GM12878 (cell line): Measurements from ENCODE around the gene FIG4. TPM values are rescaled to one million over a fixed set of nuclear protein-coding genes. Genes with fewer than 3 reads are reported as not detected.

Experiments used
- ATAC-seq: fragments of 200-7000 bp; cut with Tn5 transposase; 3 replicates; pipeline ENCODE4 v1.9.1; 2020; ENCODE audit warnings: mild to moderate bottlenecking, moderate library complexity
- BruUV-seq: library from RNA; stranded (reverse); fragments of 400-500 nt; replicated peaks from 2 replicates; lab custom pipeline; 2021; lab: Mats Ljungman, UMichigan
- CTCF ChIA-PET: fragments of 300-600 bp; sonication (Branson Sonifier 250); formaldehyde crosslinking; extraction: SDS; loops from one replicate; lab custom pipeline; 2021; ENCODE audit warnings: inconsistent platforms; lab: Yijun Ruan, JAX
- POLR2A ChIA-PET: fragments of 350-600 bp; formaldehyde crosslinking; extraction: SDS; loops from one replicate; lab custom pipeline; 2021; ENCODE audit warnings: inconsistent platforms; lab: Charles Lee
- RAD21 ChIA-PET: fragments of 300-600 bp; sonication (Branson Sonifier 250); formaldehyde crosslinking; loops from one replicate; lab custom pipeline; 2023; ENCODE audit warnings: antibody characterized with exemption; ENCODE audit not compliant: unreplicated experiment; lab: Charles Lee
- SMC1A ChIA-PET: fragments of 300-600 bp; sonication (Branson Sonifier 250); formaldehyde crosslinking; loops from one replicate; lab custom pipeline; 2023; ENCODE audit not compliant: unreplicated experiment, uncharacterized antibody; lab: Charles Lee
- DNase-seq: peaks from one replicate; pipeline ENCODE4 v3.0.0-alpha.2; 2011; ENCODE audit warnings: low read depth, low spot score
- FAIRE-seq: peaks from 3 replicates; lab custom pipeline; 2011; peaks lifted over from hg19 to GRCh38; lab: Jason Lieb, UNC
- H2AFZ ChIP-seq: 2 replicates; pipeline ENCODE4 v1.6.0; 2011; ENCODE audit warnings: low read depth, low read length, control low read depth; ENCODE audit not compliant: control insufficient read depth
- H3K27ac ChIP-seq: 2 replicates; pipeline ENCODE4 v1.5.1; 2011; ENCODE audit warnings: control low read depth; ENCODE audit not compliant: control insufficient read depth, insufficient read depth
- H3K27me3 ChIP-seq, 2 experiments: replicated peaks in 1 of 2; 2 replicates each; pipeline versions ENCODE4 v1.6.0 to v1.6.1; 2011; ENCODE audit warnings: low read length in 1 of 2; ENCODE audit not compliant: control insufficient read depth in 2 of 2, insufficient read depth in 2 of 2
- H3K36me3 ChIP-seq, 2 experiments: 2 replicates each; pipeline ENCODE4 v1.5.1; 2011; ENCODE audit warnings: low read length in 1 of 2; ENCODE audit not compliant: control insufficient read depth in 2 of 2, insufficient read depth in 2 of 2
- H3K4me1 ChIP-seq: 2 replicates; pipeline ENCODE4 v1.6.1; 2011; ENCODE audit warnings: mild to moderate bottlenecking, low read length, moderate library complexity, mixed read lengths; ENCODE audit not compliant: control insufficient read depth, insufficient read depth
- H3K4me2 ChIP-seq: 2 replicates; pipeline ENCODE4 v1.6.0; 2011; ENCODE audit warnings: control low read depth; ENCODE audit not compliant: control insufficient read depth, insufficient read depth
- H3K4me3 ChIP-seq: fragments of 200-600 bp; sonication (generic); 2 replicates; pipeline ENCODE4 v1.5.1; 2016
- H3K79me2 ChIP-seq: 2 replicates; pipeline ENCODE4 v1.6.0; 2011; ENCODE audit warnings: low read length; ENCODE audit not compliant: control insufficient read depth, insufficient read depth
- H3K9ac ChIP-seq: 2 replicates; pipeline ENCODE4 v1.8.0; 2011; ENCODE audit warnings: low read length, control low read depth, mixed read lengths; ENCODE audit not compliant: control insufficient read depth, insufficient read depth
- H3K9me3 ChIP-seq: replicated peaks from 3 replicates; pipeline ENCODE4 v1.5.1; 2011; ENCODE audit warnings: mild to moderate bottlenecking, low read length; ENCODE audit not compliant: control insufficient read depth, insufficient read depth
- H4K20me1 ChIP-seq: 2 replicates; pipeline ENCODE4 v1.6.0; 2011; ENCODE audit not compliant: control insufficient read depth, insufficient read depth
- CHD1 ChIP-seq: IDR thresholded peaks from 2 replicates; pipeline ENCODE4 v1.6.1; 2012; ENCODE audit warnings: low read depth, low read length, improper control_type of control experiment
- PML ChIP-seq: IDR thresholded peaks from 2 replicates; pipeline ENCODE4 v1.6.1; 2012; ENCODE audit warnings: low read length, inconsistent platforms
- POLR2AphosphoS5 ChIP-seq: IDR thresholded peaks from 2 replicates; pipeline ENCODE4 v1.6.1; 2011; ENCODE audit warnings: mild to moderate bottlenecking, low read length, inconsistent platforms
- RAD21 ChIP-seq: IDR thresholded peaks from 2 replicates; pipeline ENCODE4 v1.6.1; 2011; ENCODE audit warnings: mild to moderate bottlenecking, low read depth, low read length, moderate library complexity; ENCODE audit not compliant: insufficient read depth
- WGBS: methylation state at CpG from one replicate; pipeline ENCODE4 v1.1.6; 2016; ENCODE audit warnings: low lambda C conversion rate; ENCODE audit not compliant: insufficient replicate concordance, insufficient coverage; ENCODE audit errors: missing lambda C conversion rate; 5-methylcytosine and 5-hydroxymethylcytosine counted together
- in situ Hi-C: fragments of 300-500 bp; cut with MboI; formaldehyde crosslinking; loops from 9 replicates; pipeline ENCODE4 v1.14.3; 2018; ENCODE audit warnings: mixed read lengths
- intact Hi-C: fragments of 100-400 bp; cut with micrococcal nuclease; formaldehyde crosslinking; loops from one replicate; pipeline ENCODE4 v1.14.2; 2022; ENCODE audit not compliant: unreplicated experiment
- polyA plus RNA-seq, 11 experiments: library from polyadenylated mRNA; depleted of rRNA in 4 of 11; unstranded in 6 of 11; stranded (reverse) in 5 of 11; fragments of >200 nt; fragmentation: Nextera tagmentation in 4 of 11; fragmentation: Illumina TruSeq in 1 of 11; extraction: Ambion mirVana in 4 of 11; extraction: Trizol in 1 of 11; gene quantifications; 1 replicate in 1 of 11; 2 replicates in 10 of 11; pipeline versions ENCODE4 v1.2.1 to v1.2.3, GENCODE V29; 2011 to 2016; ENCODE audit warnings: inconsistent platforms in 2 of 11, missing spikeins in 2 of 11, low read depth in 1 of 11
- total RNA-seq, 4 experiments: library from RNA; depleted of rRNA in 3 of 4; stranded (reverse); fragments of >200 nt in 3 of 4; fragmentation: Illumina TruSeq in 1 of 4; extraction: Trizol in 1 of 4; gene quantifications; 2 replicates each; pipeline versions ENCODE4 v1.2.1 to v1.2.3, GENCODE V29; 2013 to 2021

Gene FIG4
- total and polyA plus RNA-seq, 10 of the 15 experiments (the other 5 are each of a cell fraction or from before 2014, with no cell fraction given) = 3.8 to 23.2 (median 11.8) TPM

DNA sequence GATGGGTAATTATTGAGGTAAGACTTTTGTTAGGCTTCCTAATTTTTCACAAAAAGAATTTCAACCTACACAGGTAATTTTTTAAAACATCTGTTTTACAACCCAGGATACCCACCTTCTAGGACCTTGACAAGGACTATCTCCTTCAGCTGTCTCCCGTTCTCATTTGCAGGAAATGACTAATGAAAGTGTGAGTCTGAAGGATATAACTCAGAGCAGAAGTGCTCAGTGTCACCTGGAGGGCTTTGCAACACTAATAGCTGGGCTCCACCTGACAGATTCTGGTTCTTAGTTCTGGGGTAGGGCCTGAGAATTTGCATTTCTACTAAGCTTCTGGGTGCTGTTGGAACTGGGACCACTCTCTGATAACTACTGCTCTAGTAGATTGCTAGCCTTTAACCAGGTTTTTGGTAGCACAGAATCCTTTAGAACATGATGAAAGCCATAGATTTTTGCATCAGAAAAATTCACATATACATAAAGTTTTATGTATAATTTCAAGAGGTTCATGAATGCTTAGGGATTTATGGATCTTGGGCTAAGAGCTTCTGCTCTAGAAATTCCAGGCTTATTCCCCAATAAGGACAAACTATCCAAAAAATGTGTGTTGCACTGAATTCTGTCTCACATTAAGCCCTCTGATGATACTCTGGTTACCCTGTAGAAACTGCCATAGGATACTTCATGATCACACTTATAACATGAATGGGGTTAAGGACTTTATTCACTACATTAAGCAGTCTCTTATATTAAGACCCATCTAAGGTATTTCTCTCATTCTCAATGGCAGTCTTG, 30.4 kb upstream of the FIG4 start:
- ChIA-PET CTCF (no interaction called here), RAD21 (no interaction called here), POLR2A (no interaction called here), SMC1A (no interaction called here)
- intact Hi-C loops (no loop called here), in situ Hi-C loops (no loop called here)
- H3K27me3 ChIP-seq = no peaks in the 10 kb centered on the region
- no peak overlapping the region for H3K4me3 ChIP-seq
- ATAC-seq (no peak), DNase-seq (no peak), FAIRE-seq (no peak)
- H3K9me3 ChIP-seq = no peaks in the 10 kb centered on the region
- H4K20me1 ChIP-seq = no peaks in the 10 kb centered on the region
- BruUV-seq = no TSS peak
- H3K27ac ChIP-seq = no peak overlapping the region
- WGBS = 6% methylated on average over 1 of the region's 1 CpG
- no peak for TF ChIP-seq RAD21
- H3K36me3 ChIP-seq = no peaks in the 10 kb centered on the region
- H2AFZ ChIP-seq = no peak overlapping the region
- H3K4me2 ChIP-seq = no peak overlapping the region
- no peaks in the 10 kb centered on the region for H3K4me1 ChIP-seq
- H3K9ac ChIP-seq = no peak overlapping the region
- no peaks in the 10 kb centered on the region for H3K79me2 ChIP-seq

DNA sequence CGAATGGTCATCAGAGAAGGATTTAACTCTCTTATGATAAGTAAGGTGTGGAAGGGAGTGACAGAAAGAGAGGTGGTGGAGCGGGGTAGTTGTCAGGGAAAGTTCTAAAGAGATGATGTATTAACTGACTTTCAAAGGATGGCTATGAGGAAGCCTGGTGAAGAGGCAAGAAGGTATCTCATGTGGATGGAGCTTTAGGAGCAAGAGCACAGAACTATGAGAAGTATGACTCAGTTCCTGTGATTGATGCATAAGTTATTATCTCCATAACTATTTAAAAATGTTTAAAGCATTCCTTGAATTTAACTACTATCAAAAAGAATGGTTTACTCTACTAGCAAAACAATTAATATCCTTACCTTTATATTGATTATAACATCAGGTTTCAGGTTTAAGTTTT, 28.9 kb upstream of the FIG4 start:
- no peak overlapping the region for H3K27ac ChIP-seq
- no peak for ATAC-seq
- ChIA-PET SMC1A (no interaction called here), POLR2A (no interaction called here)
- H3K27me3 ChIP-seq = no peaks in the 10 kb centered on the region
- H4K20me1 ChIP-seq = no peaks in the 10 kb centered on the region
- in situ Hi-C loops = no loop called here
- WGBS = 94% methylated on average over 2 of the region's 2 CpGs
- intact Hi-C loops = no loop called here
- no peak for FAIRE-seq
- no peaks in the 10 kb centered on the region for H3K79me2 ChIP-seq
- TF ChIP-seq POLR2AphosphoS5 = no peak
- no peak for TF ChIP-seq PML
- no peak for TF ChIP-seq CHD1
- TF ChIP-seq, all 136 proteins: peak for 0
- no peaks in the 10 kb centered on the region for H3K9me3 ChIP-seq
- H3K36me3 ChIP-seq = no peaks in the 10 kb centered on the region
- ChIA-PET RAD21 (no interaction called here), CTCF (interaction anchor here (1.2 kb wide), 1 partner anchor 20 kb away, joined by 3 read pairs; no protein-coding TSS in a partner anchor)
- no peak overlapping the region for H3K4me2 ChIP-seq
- no TSS peak for BruUV-seq
- no peak overlapping the region for H3K9ac ChIP-seq
- no peak overlapping the region for H2AFZ ChIP-seq
- H3K4me3 ChIP-seq = no peak overlapping the region
- DNase-seq = no peak
- no peaks in the 10 kb centered on the region for H3K4me1 ChIP-seq
